ENCODE results near the gene RASSF1. TPM values are rescaled to one million over a fixed set of nuclear protein-coding genes. Genes with fewer than 3 reads are reported as not detected.

The RASSF1 gene
- total RNA-seq, 1 experiment from 2014 or later, result 12.7 TPM

DNA sequence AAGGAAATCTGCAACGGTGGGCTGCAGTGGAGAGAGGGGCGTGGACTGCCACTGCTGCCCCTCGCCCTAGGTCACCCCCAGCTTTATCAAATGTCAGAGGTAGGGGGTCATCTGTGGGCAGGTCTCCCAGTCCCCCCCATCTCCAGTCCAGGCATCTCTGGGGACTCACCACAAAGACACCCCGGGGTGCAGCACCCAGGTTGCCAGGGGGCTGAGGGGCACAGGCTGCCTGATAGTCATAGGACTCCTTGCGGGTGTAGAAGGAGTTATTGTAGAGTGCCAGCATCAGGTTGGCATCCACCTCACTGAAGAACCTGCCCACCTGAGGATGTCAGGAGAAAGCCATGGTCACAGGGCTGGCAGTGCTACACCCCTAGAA is 25.2 kb upstream of the RASSF1 start:
- DNase-seq (ENCODE audit: low read depth), result no peak

DNA sequence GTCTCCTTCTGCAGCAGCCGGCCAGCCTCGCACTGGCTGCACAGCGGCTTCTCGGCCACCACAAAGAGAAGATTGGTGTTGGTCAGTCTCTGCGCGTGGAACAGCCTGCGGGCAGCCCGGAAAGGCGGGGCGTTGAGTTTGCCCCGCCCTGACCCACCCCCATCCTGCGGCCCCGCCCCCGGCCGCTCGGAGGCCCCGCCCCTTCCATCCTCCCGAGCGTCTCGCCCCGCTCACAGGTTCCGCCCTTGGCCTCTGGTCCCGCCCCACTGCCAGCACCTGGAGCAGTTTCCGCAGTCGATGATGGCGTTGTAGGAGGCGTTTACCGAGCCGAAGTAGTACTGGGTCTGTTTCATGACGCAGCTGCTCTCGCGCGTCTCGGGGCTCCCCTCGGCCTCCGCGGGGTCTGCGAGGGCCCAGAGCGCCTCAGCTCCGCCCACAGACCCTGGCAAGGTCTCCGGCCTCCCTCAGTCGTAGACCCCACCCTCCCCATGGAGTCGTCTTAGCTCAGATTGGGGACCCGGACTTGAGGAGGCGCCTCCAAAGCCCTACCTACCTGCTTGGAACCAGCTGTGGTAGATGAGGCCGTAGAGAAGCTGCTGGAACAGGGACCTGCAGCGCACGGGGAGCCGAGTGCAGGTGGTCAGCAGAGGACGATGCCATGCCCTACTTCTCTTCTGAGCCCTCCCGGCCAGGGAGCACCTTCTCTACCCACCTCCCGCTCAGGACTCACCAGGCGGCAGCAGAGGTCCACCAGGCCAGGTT is 24.6 kb upstream of the RASSF1 start:
- DNase-seq (ENCODE audit: low read depth), result no peak

DNA sequence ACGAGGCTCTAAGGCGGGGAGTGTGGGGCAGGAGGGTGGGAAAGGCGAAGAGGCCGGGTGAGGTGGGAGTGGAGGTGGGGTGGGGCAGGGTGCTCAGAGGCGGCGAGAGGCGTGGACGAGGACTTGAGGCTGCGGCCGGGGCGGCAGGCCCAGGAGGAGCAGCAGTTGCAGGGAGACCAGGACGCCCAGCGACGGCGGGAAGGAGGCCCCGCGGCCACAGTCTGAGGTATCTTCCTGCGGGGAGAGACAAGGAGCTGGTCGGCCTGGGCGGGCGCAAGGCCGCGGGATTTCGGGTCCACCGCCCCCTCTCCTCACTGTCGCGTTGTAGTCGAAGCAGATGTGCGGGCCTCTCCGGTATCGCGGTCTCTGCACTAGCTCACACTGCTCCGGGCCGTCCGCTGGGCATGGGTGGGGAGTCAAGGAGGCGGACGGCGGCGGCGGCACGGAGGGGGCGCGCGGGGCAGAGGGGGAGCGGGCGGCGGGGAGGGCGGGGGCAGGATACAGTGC is 24.0 kb upstream of the RASSF1 start:
- DNase-seq (ENCODE audit: low read depth), result no peak

DNA sequence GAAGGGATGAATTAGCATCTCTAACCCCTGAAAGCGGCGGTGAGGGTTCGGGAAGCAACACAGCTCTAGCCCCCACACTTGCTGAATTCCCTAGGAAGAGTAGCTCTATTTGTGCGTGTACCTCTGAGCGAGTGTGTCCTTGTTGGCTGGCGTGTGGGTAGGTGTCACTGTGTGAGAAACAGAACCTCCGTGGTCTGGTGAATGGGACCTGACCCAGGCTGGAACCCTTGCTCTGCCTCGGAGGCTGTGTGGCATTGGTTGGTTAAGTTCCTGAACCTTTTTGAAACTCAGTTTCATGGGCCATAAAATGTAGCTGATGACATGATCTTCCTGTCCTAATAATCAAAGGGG is 19.1 kb upstream of the RASSF1 start:
- no peak for DNase-seq (ENCODE audit: low read depth)

DNA sequence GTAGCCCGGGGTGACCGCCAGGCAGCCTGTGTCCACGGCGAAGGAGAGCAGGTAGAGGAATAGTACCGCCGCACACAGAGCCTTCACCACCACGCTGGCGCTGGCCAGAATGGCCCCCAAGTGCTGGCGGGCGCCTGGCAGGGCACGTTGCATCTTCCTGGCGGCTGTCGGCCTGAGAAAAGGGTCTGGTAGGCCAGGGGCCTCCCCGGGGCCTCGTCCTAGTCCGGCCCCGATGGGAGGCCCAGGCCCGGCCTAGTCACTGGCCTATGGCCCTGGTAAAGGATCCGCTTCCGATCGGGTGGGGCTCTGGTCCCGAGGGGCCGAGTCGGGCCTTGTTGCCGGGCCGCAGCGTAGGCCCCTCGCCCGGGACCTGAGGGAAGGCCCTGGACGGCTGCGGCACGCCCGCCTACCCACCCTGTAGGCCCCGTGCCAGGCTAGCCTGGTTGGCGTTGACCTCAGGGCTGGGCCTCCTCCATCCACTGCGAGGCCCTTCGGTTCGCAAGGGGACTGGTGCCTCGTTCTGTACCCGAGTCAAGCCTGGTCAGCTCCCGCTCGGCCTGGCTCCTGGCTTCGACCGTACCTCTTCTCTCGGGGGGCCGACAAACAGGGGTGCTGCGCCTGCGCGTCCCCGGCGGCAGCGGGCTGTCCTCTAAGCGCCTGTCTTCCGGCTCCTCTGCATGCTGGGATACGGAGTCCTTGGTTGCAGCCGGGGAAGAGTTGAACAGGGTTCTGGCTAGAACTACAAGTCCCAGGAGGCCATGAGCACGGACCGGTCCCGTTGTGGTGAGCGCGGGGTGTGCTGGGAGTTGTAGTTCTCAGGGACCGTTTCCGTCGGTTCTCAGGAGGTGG is 18.5 kb upstream of the RASSF1 start, which contains the start of gene TMEM115:
Gene TMEM115, minus strand, starts transcription at position 611 of the 849 bp plus-strand sequence. Its CDS starts 458 bp downstream, at position 153.
- DNase-seq (ENCODE audit: low read depth), result peak; percentile 97

DNA sequence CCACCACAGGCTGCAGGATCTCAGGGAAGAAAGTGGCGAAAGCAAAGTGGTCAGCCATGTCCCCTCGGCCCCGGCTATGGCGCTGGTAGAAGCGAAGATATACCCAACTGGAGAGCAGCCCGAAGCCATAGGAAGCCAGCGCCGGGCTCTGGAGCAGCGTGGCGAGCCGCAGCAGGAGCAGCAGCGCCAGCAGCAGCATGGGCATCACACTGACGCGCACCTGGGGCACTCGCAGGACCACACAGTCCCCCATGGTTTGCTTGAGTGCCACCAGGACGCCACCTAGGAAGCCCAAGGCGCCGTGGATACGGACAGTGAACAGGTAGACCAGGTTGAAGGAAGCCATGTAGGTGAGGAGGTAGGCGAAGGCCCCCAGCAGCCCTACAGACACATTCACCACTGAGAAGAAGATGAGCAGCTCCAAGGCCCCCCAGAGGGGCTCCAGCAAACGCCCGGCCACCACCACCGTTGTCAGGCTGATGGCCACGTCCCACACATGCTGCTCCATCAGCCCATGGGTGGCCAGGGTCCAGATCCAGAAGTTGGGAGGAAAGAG is 17.8 kb upstream of the RASSF1 start:
- DNase-seq (ENCODE audit: low read depth), result no peak

DNA sequence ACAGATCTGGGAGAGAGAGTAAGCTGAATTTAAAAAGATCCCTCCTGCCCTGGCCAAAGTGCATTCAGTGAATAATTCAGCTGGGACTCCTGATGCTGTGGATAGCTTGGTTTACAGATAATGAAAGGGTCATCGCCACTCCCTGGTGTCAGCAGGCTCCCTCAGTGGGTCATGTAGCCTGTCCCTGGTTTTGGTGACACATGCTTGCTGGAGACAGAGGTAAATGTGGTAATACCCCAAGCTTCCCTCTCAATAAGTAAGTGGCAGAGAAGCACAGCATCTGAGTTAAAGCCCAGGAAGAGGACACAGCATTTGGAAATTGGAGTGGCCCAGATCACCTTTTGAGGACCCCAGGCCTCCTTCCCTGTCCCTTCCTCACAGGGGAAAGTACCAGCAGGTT is 16.8 kb upstream of the RASSF1 start:
- no peak for DNase-seq (ENCODE audit: low read depth)

DNA sequence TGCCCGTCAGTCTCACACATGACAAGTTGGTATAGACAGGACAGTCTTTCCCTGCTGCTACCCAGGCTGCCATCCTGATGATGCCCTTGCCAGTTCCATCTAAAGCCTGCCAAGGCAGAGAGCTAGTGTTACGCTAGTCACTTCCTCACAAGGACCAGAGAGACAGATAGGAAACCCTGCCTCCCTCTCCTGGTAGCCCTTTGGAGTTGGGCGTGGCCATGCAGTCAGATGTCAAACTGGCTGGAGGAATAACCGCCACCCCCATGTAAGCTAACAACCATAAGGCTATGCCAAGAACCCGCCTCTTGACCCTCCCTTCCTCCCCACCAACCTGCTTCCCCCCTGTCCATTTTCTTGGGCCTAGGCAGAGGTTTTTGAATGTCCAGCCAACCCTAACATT is 15.9 kb upstream of the RASSF1 start:
- peak; percentile 39 for DNase-seq (ENCODE audit: low read depth)

DNA sequence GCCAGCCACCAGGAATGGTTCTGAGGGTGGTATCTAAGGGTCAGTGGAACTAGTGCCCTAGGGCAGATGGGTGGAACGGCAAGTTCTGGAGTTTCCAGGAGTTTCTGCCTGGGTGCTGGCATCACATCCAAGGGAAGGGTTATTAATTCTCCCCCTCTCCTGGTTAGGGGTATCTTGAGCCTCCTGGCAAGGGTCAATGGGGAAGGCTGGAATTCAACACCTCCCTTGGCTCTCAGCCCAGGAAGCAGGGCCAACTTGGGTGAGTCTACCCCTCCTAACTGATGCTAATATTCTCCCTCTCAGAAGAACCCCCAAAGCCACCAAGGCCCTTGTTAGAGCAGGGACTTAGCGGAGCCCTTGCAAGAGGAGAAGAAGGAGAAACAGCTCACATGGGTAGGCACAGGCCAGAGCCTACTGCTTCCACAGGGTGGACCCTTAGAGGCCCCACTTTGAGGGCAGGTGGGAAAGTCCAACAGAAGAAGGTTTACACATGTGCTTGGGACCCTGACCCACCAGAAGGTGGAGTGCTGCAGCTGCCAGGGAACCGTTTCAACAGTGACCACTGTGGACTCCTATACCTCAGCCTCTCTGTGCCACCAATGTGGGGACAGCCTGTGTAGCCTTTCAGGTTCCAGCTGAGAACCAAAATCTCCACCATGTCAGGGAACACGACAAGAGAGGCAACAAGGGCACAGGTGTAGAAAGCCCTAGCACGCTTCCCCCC is 15.4 kb upstream of the RASSF1 start:
- DNase-seq (ENCODE audit: low read depth), result no peak

DNA sequence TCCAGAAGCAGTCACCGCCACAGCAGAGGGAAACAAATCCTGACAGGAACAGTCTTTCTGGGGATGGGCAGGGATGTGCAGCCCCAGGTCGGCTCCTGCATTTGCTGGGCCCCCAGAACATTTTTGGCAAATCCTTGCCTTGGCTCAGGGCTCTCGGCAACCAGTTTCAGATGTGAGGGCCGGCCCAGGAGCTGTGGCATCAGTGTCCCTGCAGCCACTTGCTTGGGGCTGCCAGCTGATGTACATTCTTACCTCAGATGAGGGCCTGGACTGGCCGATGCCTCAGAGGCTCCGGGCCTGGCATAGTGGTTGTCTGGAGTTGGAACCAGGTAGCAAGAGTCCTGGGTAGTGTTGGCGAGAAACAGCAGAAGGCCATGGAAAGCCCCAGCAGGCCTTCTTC is 14.2 kb upstream of the RASSF1 start:
- DNase-seq (ENCODE audit: low read depth), result no peak

DNA sequence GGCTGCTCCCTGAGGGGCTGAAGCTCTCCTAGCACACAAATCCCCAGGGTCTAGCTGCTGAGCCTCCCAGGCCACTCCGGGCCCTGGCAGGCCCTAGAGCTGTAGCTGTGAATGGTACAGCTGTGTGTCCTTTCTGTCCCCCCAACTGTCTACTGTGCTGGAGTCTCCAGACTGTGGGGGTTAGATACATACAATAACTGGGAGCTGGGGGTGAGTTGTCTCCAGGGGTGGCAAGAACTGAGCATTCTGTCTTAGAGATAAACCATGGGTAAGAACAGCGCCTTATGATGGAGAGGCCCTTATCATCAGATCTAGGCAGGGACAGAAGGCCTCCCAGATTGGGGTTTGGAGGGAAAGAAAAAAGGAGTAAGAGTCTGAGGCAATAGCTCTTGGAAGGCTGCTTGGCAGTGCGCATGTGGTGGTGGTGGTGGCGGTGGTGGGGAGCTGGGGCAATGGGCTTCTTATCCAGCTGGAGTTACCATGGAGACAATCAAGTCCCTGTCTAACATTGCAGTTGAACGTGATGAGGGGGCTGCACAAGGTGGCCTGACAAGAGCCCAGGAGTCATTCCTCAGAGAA is 13.6 kb upstream of the RASSF1 start:
- no peak for DNase-seq (ENCODE audit: low read depth)

DNA sequence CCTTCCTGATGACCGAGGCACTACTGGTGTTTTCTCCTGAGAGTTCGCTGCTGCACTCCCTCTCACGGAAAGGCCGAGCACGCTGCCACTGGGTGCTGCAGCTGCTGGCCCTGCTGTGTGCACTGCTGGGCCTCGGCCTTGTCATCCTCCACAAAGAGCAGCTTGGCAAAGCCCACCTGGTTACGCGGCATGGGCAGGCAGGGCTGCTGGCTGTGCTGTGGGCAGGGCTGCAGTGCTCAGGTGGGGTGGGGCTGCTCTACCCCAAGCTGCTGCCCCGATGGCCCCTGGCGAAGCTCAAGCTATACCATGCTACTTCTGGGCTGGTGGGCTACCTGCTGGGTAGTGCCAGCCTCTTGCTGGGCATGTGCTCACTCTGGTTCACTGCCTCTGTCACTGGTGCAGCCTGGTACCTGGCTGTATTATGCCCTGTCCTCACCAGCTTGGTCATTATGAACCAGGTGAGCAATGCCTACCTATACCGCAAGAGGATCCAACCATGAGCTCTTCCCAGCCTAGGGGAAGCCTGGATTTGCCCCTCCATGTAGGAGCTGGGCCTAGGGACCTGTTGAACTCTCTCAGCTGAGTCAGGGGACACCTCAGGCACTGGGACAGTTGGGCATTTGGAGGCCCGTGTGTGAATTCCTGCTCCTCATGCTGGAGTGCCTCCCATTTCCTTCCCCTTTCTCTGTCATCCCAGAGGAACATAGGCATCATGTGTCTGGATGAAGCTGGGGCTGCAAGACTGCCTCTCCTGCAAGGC is 12.8 kb upstream of the RASSF1 start:
- no peak for DNase-seq (ENCODE audit: low read depth)

DNA sequence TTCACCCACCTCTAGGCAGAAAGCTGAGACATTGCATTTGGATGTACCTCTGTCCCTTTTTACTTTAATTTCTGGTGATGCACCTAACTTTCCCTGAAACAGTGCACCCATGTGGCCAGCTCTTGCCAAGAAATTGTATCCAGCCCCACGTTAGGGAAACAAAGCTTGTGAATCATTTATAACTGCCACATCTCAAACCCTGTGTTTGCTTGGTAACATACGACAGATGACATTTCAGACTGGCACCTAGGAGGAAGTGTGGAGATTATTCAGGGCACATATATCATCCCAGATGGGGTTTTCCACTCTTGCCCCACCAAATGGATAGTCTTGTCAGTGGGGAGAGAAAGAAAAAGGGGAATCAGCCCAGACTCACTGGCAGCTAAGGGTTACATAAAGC is 12.1 kb upstream of the RASSF1 start:
- DNase-seq (ENCODE audit: low read depth), result peak; percentile 43

DNA sequence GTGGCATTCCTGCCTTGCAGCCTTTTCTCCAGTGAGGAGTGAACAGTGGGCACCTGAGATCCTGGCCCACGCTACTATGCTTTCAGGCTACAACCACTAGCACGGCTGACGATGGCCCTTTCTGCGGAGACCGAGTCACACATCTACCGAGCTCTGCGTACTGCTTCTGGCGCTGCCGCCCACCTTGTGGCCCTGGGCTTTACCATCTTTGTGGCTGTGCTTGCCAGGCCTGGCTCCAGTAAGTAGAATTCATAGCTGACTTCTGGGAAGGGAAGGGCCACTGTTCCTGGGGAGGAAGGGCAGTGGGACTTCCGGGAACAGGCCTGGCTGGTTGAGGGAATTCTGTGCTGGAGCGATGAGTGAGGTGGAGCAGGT is 10.7 kb upstream of the RASSF1 start:
- DNase-seq (ENCODE audit: low read depth), result no peak

DNA sequence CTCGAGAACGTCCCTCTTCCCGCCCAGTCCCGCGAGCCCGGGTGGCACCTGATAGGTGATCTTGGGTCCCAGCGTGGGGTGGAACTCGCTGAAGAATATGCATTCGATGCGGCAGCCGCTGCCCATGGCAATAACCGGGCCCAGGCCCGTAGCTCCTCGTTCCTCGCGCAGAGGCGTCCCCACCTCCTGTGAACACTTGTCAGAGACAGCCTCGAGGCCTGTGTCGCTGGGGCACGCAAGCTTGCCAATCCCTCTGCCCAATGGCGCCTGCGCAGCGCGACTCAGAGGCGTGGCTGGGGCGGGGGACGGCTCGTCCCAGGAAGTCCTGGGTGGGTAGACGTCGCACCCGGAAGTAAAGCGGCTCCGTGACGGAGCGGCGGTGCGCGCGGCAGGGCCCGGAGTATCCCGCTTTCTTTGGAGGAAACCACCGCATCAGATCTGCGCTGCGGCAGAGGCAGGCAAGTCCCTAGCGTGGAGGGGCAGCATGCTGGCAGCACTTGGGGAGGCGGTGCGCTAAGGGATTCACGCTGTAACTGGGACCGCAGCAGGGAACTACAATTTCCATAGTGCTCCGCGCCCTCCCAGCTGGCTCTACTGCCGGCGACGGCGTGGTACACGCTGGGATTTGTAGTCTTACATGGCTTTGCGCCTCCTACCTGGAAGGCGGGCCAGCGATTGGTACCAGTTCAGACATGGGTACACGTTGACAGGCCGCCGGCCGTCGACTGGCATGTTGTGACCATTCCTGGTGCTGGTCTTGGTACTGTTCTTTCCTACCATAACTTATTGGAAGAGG is 10.1 kb upstream of the RASSF1 start, which contains the start of the genes CYB561D2 and NPRL2:
Gene CYB561D2, plus strand, starts transcription at position 336 of the 796 bp plus-strand sequence. CDS start 572 bp downstream, outside the sequence.
Gene NPRL2, minus strand, starts transcription at position 249 of the 796 bp plus-strand sequence. Its CDS starts 123 bp downstream, at position 126.
- DNase-seq (ENCODE audit: low read depth), result peak; percentile 91

DNA sequence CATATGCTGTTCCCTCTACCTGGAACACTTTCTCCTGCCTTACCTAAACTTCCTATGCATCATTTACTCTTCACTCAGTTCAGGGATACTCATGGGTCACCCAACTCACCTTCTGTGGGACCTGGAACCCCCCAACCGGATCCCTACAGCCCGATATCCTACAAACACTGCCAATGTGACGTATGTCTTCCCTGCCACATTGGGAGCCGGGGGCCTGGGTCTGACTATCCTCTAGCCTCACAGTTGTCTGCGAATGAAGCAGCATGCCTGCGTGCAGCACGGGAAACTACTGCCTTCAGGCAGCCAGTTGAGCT is 9.5 kb upstream of the RASSF1 start:
- no peak for DNase-seq (ENCODE audit: low read depth)

DNA sequence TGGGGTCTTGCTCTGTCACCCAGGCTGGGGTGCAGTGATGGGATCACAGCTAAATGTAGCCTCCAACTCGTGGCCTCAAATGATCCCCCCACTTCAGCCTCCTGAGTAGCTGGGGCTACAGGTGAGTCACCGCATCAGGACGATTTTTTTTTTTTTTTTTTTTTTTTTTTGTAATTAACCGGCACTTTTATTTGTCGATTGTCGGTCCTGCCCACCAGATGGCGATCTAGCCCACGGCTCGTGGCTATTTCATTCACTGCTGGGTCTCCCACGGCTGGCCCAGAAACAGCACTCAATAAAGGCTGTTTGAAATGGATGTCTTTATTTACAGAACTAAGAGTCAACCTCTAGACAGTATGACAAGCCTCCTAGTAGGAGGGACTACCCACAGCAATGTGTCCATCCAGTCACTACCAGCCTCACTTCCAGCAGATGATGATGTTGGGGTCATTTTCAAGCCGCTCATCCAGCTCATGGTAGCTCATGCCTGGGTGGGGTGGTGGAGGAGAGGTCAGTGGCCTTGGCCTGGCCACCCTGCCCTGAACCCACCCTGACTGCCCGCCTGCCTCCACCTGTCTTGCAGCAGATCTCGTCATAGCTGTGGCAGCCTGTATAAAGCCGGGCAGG is 6.7 kb upstream of the RASSF1 start:
- peak; percentile 72 for DNase-seq (ENCODE audit: low read depth)

DNA sequence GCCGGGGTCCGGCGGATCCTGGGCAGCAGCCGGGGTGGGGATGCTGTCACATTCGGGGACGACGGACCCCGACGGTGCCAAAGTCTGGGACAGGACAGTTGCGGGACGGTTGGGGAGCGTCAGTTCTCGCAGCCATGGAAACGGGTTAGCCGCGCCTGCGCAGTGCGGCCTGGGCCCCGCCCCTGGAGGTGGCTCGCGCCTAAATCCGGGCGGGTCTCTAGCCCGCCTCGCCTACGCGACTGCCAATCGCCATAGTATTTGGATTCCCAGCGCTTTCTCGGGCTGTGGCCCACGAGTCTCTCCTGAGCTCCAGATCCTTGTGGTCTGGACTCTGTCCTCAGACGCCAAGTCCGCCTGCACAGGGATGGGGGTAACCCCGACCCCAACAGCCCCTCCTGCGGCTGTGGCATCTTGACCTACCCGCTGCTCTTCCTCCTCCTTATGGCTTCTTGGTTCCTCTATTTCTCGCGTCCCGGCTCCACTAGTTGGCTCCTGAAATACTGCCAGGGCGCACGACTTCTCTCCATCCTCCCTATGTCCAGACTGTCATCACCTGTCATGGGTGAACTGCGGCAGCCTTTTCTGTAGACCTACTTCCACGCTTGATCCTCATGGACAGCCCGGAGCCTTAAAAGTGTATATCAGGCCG is 5.1 kb upstream of the RASSF1 start, which contains the start of gene ZMYND10:
Gene ZMYND10, minus strand, starts transcription at position 147 of the 649 bp plus-strand sequence. CDS start 153 bp downstream, outside the sequence.
- DNase-seq (ENCODE audit: low read depth), result peak; percentile 56

DNA sequence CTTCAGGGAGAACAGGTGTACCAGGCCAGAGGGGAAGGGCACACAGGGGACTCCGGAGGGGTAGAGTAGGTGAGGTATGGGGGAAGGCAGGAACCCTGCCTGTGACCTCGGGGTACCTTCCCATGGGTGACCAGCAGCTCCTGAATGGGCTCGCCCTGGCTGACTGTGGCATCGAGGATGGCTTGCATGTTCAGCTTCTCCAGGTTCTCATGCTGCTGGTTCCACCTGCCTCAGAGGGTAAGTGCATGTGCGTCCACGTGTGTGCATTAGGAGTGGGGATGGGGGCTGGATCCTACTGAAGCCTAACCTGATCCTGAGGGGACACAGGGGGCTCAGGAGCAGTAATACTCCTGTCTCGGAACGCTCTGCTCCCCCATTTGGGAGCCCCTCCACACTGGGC is 4.4 kb upstream of the RASSF1 start:
- DNase-seq (ENCODE audit: low read depth), result no peak

Measured in M059J (cell line).